ENCODE measurements around the gene RIN2. TPM values are rescaled to one million over a fixed set of nuclear protein-coding genes. Genes with fewer than 3 reads are reported as not detected.
"Not testable (repeated sequence)": the region's sequence is repeated elsewhere in the genome, so short reads cannot be mapped to it uniquely, and the experiment has no call there.

Gene RIN2
- total and polyA plus RNA-seq, 2 experiments from 2014 or later = 18.4 to 42.4 TPM

DNA sequence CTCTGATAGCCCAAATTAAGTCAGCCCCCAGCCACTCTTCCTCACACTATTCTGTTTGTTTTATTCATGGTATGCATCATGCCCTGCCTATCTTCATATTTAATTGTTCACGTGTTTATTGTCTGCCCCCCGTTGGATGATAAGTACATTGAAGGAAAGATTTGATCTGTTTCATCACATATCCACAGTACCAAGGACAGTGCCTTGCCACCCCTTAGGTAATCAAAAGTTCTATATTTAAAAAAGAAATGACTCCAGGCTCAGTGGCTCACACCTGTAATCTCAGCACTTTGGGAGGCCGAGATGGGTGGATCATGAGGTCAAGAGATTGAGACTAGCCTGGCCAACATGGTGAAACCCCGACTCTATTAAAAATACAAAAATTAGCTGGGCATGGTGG, 10.2 kb upstream of the RIN2 start:
- TF ChIP-seq, protein P1, sequence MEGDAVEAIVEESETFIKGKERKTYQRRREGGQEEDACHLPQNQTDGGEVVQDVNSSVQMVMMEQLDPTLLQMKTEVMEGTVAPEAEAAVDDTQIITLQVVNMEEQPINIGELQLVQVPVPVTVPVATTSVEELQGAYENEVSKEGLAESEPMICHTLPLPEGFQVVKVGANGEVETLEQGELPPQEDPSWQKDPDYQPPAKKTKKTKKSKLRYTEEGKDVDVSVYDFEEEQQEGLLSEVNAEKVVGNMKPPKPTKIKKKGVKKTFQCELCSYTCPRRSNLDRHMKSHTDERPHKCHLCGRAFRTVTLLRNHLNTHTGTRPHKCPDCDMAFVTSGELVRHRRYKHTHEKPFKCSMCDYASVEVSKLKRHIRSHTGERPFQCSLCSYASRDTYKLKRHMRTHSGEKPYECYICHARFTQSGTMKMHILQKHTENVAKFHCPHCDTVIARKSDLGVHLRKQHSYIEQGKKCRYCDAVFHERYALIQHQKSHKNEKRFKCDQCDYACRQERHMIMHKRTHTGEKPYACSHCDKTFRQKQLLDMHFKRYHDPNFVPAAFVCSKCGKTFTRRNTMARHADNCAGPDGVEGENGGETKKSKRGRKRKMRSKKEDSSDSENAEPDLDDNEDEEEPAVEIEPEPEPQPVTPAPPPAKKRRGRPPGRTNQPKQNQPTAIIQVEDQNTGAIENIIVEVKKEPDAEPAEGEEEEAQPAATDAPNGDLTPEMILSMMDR (IDR thresholded peaks at IDR 0.05; ENCODE audit: low read depth, low read length) = no peak
- Histone ChIP-seq H3K36me3 (no peaks in the 10 kb centered on the region), H3K4me3 (no peak overlapping the region), H3K27ac (no peak overlapping the region), H3K4me1 (ENCODE audit: low read depth) (peaks cover 8% of the 10 kb centered on the region), H3K9me3 (ENCODE audit: low read depth) (no peaks in the 10 kb centered on the region), H3K27me3 (no peaks in the 10 kb centered on the region)
- DNase-seq (ENCODE audit: low read depth in 1 of 2, low spot score in 1 of 2) = no peak

- Histone ChIP-seq H3K9me3 (ENCODE audit: low read depth) (no peaks in the 10 kb centered on the region), H3K36me3 (no peaks in the 10 kb centered on the region), H3K27ac (no peak overlapping the region), H3K4me1 (ENCODE audit: low read depth) (peaks cover 8% of the 10 kb centered on the region), H3K27me3 (no peaks in the 10 kb centered on the region), H3K4me3 (no peak overlapping the region)
- no peak for DNase-seq (ENCODE audit: low read depth in 1 of 2, low spot score in 1 of 2)
- TF ChIP-seq, protein P1 (IDR thresholded peaks at IDR 0.05; ENCODE audit: low read depth, low read length) = no peak
These were observed 9.4 kb upstream of the RIN2 start for GRCh38 chr20:19748681-19749080.

GRCh38 chr20:19749618-19750071, 8.4 kb upstream of the RIN2 start:
- H3K27me3 ChIP-seq = no peaks in the 10 kb centered on the region
- DNase-seq (ENCODE audit: low read depth in 1 of 2, low spot score in 1 of 2) = no peak
- TF ChIP-seq, protein P1 (IDR thresholded peaks at IDR 0.05; ENCODE audit: low read depth, low read length) = no peak
- peaks cover 8% of the 10 kb centered on the region for H3K4me1 ChIP-seq (ENCODE audit: low read depth)
- H3K4me3 ChIP-seq = no peak overlapping the region
- no peak overlapping the region for H3K27ac ChIP-seq
- H3K9me3 ChIP-seq (ENCODE audit: low read depth) = no peaks in the 10 kb centered on the region
- H3K36me3 ChIP-seq = no peaks in the 10 kb centered on the region

GRCh38 chr20:19750101-19750606, 7.9 kb upstream of the RIN2 start:
- Histone ChIP-seq H3K4me1 (ENCODE audit: low read depth) (peaks cover 8% of the 10 kb centered on the region), H3K4me3 (no peak overlapping the region), H3K27me3 (no peaks in the 10 kb centered on the region), H3K27ac (no peak overlapping the region), H3K9me3 (ENCODE audit: low read depth) (no peaks in the 10 kb centered on the region), H3K36me3 (no peaks in the 10 kb centered on the region)
- TF ChIP-seq, protein P1 (IDR thresholded peaks at IDR 0.05; ENCODE audit: low read depth, low read length) = no peak
- no peak for DNase-seq (ENCODE audit: low read depth in 1 of 2, low spot score in 1 of 2)

DNA sequence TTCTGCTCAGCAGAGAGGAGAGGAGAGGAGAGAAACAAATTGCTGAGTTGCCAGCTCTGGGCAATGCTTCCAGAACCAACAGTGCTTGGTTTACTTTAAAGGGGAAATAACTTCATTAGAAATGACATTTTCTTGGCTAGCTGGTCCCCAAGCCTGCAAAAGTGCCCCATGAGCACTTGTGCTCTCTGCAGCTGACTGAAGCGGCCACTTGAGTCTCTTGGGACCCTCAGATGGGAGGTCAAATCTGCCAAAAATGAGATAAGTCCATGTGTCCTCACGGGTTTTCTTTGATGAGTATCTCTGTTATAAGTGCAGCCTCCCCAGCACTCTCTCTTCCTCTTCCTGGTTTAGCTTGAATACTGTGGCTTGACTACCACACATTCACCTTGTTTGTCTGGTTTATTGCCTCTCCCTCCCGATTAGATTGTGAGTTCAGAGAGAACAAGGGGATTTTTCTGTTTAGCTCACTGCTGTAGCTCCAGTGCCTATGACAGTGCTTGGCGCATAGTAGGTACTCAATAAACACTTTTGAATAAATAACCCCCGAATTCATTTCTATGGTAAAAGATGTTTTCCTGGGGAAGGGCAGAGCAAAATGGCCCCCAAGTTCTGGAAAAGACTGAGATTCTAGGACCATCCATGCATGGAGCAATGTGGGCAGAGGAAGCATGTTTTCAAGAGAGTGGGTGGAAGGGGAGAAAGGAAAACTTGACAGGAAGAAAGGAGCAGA, 7.0 kb upstream of the RIN2 start:
- TF ChIP-seq, protein P1 (IDR thresholded peaks at IDR 0.05; ENCODE audit: low read depth, low read length) = no peak
- Histone ChIP-seq H3K4me1 (ENCODE audit: low read depth) (peaks cover 8% of the 10 kb centered on the region), H3K27ac (no peak overlapping the region), H3K9me3 (ENCODE audit: low read depth) (no peaks in the 10 kb centered on the region), H3K4me3 (no peak overlapping the region), H3K36me3 (no peaks in the 10 kb centered on the region), H3K27me3 (no peaks in the 10 kb centered on the region)
- peak in 1 of 2 donors; percentile 28 for DNase-seq (ENCODE audit: low read depth in 1 of 2, low spot score in 1 of 2)

GRCh38 chr20:19754201-19754600, 3.9 kb upstream of the RIN2 start:
- not testable (repeated sequence) for H3K27me3 ChIP-seq; H3K4me3 ChIP-seq; H3K27ac ChIP-seq; H3K36me3 ChIP-seq; DNase-seq (ENCODE audit: low read depth in 1 of 2, low spot score in 1 of 2); H3K9me3 ChIP-seq (ENCODE audit: low read depth)
- H3K4me1 ChIP-seq (ENCODE audit: low read depth) = peaks cover 15% of the 10 kb centered on the region
